Astrocyte of the cerebellum (primary cell): ENCODE data around the gene EDA2R.
A peak's percentile ranks its signal among the peaks of the same experiment; 100 is the strongest.

ENCODE experiments used
- DNase-seq: peaks from one replicate; pipeline ENCODE4 v3.0.0-alpha.2; 2011; ENCODE audit warnings: low read depth
- H3K4me3 ChIP-seq: 2 replicates; pipeline ENCODE4 v1.5.1; 2011; ENCODE audit warnings: mild to moderate bottlenecking, low read depth, low read length, moderate library complexity
- CTCF ChIP-seq: IDR thresholded peaks from 2 replicates; pipeline ENCODE4 v1.5.1; 2012; ENCODE audit warnings: low read length, low read depth, moderate library complexity, mild to moderate bottlenecking; ENCODE audit errors: missing control alignments
- in situ Hi-C: cut with HindIII; loops from 2 replicates; pipeline ENCODE4 v1.10.0; 2017; ENCODE audit warnings: low sequenced_read_pairs

The EDA2R gene, protein sequence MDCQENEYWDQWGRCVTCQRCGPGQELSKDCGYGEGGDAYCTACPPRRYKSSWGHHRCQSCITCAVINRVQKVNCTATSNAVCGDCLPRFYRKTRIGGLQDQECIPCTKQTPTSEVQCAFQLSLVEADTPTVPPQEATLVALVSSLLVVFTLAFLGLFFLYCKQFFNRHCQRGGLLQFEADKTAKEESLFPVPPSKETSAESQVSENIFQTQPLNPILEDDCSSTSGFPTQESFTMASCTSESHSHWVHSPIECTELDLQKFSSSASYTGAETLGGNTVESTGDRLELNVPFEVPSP

DNA sequence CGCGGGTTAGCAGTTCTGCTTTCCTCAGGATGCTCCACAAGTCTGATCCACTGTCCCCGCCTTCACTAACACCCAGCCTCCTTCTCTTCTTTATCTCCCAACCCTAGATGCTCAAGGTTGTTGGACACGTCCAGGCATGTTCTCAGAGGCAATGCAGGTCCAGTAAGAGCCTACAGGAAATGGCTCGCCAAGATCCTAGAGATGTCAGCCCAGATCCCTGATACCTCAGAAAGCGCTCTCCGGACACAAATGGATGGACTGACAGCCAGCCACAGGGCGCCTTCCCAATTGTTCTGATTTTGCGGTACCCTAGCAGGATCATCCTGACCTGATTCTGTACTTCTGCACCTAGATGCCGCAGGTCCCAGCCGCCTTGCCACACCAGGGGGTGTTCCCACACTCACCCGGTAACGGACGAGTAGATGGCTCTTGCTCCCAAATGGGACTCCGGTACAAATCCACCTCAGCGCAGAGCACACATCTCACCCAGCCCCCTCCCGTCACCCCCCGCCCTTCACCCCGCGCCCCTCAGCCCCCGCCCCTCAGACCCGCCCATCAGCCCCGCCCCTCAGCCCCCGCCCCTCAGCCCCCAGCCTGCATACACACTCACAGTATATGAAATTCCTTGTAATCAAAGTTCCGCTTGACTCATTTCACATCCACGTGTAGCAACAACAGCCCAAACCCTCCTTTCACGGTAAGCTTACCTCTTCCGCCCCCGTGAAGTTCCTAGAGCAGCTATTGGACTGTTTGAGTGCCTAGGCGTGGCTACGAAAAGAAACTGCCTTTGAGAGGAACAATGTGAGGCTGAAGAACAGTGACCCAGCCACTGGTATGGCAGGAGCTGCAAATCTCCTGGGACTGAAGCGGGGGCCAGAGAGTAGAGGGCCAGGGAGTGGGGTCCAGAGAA is at the start of gene EDA2R:
Gene EDA2R, minus strand, starts transcription at position 488 of the 910 bp plus-strand sequence. CDS start 23,058 bp downstream, outside the sequence.
- peak; percentile 55 for DNase-seq

GRCh38 chrX:66684196-66684595 is 45.3 kb upstream of the EDA2R start:
- TF ChIP-seq CTCF = no peak
- in situ Hi-C loops = no loop called here
- no peak for DNase-seq
- no peak overlapping the region for H3K4me3 ChIP-seq

More for the DNA sequence above, at the start of gene EDA2R:
- H3K4me3 ChIP-seq = peak within 1 kb of the TSS; percentile 58
- TF ChIP-seq CTCF = no peak
- in situ Hi-C loops = no loop called here

- no peak overlapping the region for H3K4me3 ChIP-seq
- DNase-seq = no peak
- in situ Hi-C loops = no loop called here
- TF ChIP-seq CTCF = no peak
Observed at GRCh38 chrX:66680451-66680850, 41.6 kb upstream of the EDA2R start.

DNA sequence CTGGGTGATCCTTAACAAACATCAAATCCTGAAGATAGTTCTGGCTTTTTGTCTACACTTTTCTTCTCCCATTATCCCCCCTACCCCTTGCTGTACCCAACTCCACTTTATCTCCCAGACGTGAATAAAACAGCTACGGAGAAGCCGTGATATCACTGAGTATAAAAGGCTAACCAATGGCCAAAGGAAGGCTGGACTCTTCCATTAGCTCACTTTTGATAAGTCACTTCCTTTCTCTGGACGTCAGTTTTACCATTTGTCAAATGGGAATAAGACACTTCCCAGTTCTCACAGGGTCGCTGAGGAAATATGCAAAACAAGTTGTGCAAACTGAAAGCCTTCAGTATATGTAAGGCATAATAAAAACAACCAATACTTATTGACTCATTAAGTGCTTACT is 38.6 kb upstream of the EDA2R start:
- in situ Hi-C loops = no loop called here
- no peak for TF ChIP-seq CTCF
- no peak overlapping the region for H3K4me3 ChIP-seq
- no peak for DNase-seq

DNA sequence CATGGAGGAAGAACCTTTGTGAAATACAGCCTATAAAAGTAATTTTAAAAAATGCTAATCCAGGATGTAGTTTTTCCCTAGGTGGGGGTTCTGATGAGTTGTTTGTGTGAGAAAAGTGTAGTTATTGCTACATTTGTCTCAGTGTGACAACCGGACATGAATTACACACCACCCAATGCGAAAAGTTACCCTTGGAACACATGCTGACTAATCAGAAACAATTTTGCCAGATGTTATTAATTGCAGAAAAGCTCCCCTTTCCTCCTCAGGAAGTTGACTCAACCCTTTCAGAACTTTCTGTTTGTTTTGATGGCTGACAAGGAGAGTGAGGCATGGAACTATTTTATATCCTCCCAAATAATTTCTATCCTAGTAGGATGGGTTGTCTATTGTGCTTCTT is 38.1 kb upstream of the EDA2R start:
- no peak for TF ChIP-seq CTCF
- in situ Hi-C loops = no loop called here
- DNase-seq = no peak
- no peak overlapping the region for H3K4me3 ChIP-seq

- TF ChIP-seq CTCF = no peak
- in situ Hi-C loops = no loop called here
- no peak overlapping the region for H3K4me3 ChIP-seq
- no peak for DNase-seq
Observed at GRCh38 chrX:66676413-66676812, 37.5 kb upstream of the EDA2R start.
